Naive thymus-derived CD4-positive, alpha-beta T cell (primary cell): ENCODE results near the gene ID4. TPM values are rescaled to one million over a fixed set of nuclear protein-coding genes. Genes with fewer than 3 reads are reported as not detected.

ENCODE experiments used
- ATAC-seq: fragments of 150-1000 bp; cut with Tn5 transposase; 2 replicates; pipeline ENCODE4 v1.10.0; 2021; ENCODE audit warnings: mild to moderate bottlenecking, moderate library complexity
- CTCF ChIA-PET: fragments of 350-600 bp; sonication (Branson Sonifier 250); formaldehyde crosslinking; loops from one replicate; lab custom pipeline; 2021; ENCODE audit warnings: antibody characterized with exemption; lab: Charles Lee
- POLR2A ChIA-PET: fragments of 350-600 bp; sonication (Branson Sonifier 250); formaldehyde crosslinking; loops from one replicate; lab custom pipeline; 2021; ENCODE audit warnings: antibody characterized with exemption, inconsistent platforms; lab: Charles Lee
- DNase-seq, 9 donors: peaks; one replicate each; pipeline versions ENCODE4 v3.0.0 to v3.0.0-alpha.2; 2020 to 2022; ENCODE audit warnings: mixed read lengths in 1 of 9
- H3K27ac ChIP-seq: one replicate; pipeline ENCODE4 v1.7.0; 2013; ENCODE audit warnings: mild to moderate bottlenecking, low read depth, low read length, moderate library complexity
- H3K27me3 ChIP-seq, 2 donors: one replicate each; pipeline ENCODE4 v1.7.0; 2013; ENCODE audit warnings: low read length in 2 of 2, mild to moderate bottlenecking in 2 of 2, moderate library complexity in 2 of 2; ENCODE audit not compliant: control insufficient read depth in 2 of 2, insufficient read depth in 2 of 2
- H3K36me3 ChIP-seq, 3 experiments: 1 replicate in 2 of 3; 2 replicates in 1 of 3; pipeline ENCODE4 v1.7.0; 2013; ENCODE audit warnings: low read length in 3 of 3, mild to moderate bottlenecking in 3 of 3, moderate library complexity in 1 of 3; ENCODE audit not compliant: insufficient read depth in 3 of 3, control insufficient read depth in 2 of 3
- H3K4me1 ChIP-seq, 2 donors: one replicate each; pipeline ENCODE4 v1.7.0; 2013; ENCODE audit warnings: low read length in 2 of 2, mild to moderate bottlenecking in 2 of 2, moderate library complexity in 1 of 2; ENCODE audit not compliant: control insufficient read depth in 2 of 2, insufficient read depth in 2 of 2
- H3K4me3 ChIP-seq: 2 replicates; pipeline ENCODE4 v1.7.0; 2013; ENCODE audit warnings: mild to moderate bottlenecking, low read length
- H3K9me3 ChIP-seq, 3 experiments: 1 replicate in 2 of 3; 2 replicates in 1 of 3; pipeline ENCODE4 v1.7.0; 2013; ENCODE audit warnings: low read length in 3 of 3; ENCODE audit not compliant: control insufficient read depth in 2 of 3
- H3K27ac Mint-ChIP-seq, 9 donors: one replicate each; pipeline ENCODE4 v1.8.0; 2020 to 2022; ENCODE audit warnings: mixed read lengths in 9 of 9, mild to moderate bottlenecking in 8 of 9, moderate library complexity in 5 of 9, inconsistent platforms in 2 of 9
- H3K27me3 Mint-ChIP-seq, 5 donors: one replicate each; pipeline ENCODE4 v1.8.0; 2021 to 2022; ENCODE audit warnings: mixed read lengths in 5 of 5, mild to moderate bottlenecking in 1 of 5
- H3K36me3 Mint-ChIP-seq, 5 donors: one replicate each; pipeline ENCODE4 v1.8.0; 2020 to 2022; ENCODE audit warnings: mixed read lengths in 5 of 5, mild to moderate bottlenecking in 3 of 5, inconsistent platforms in 1 of 5
- H3K4me1 Mint-ChIP-seq, 7 donors: one replicate each; pipeline ENCODE4 v1.8.0; 2020 to 2022; ENCODE audit warnings: mixed read lengths in 7 of 7, mild to moderate bottlenecking in 3 of 7, inconsistent platforms in 1 of 7
- H3K4me3 Mint-ChIP-seq, 10 donors: one replicate each; pipeline ENCODE4 v1.8.0; 2020 to 2022; ENCODE audit warnings: mild to moderate bottlenecking in 10 of 10, mixed read lengths in 10 of 10, moderate library complexity in 6 of 10, inconsistent platforms in 2 of 10
- H3K9me3 Mint-ChIP-seq, 11 donors: one replicate each; pipeline ENCODE4 v1.8.0; 2020 to 2022; ENCODE audit warnings: mixed read lengths in 11 of 11, mild to moderate bottlenecking in 4 of 11, inconsistent platforms in 1 of 11, moderate library complexity in 1 of 11
- intact Hi-C, 2 donors: fragments of 100-400 bp; cut with micrococcal nuclease; formaldehyde crosslinking; loops; one replicate each; pipeline ENCODE4 v1.15.1; 2023
- polyA plus RNA-seq, 2 donors: library from polyadenylated mRNA; unstranded; fragments of 300-500 nt; fragmentation: Illumina TruSeq; gene quantifications; one replicate each; pipeline ENCODE4 v1.2.3, GENCODE V29; 2021
- total RNA-seq, 6 experiments: library from RNA in 5 of 6; stranded (reverse) in 5 of 6; gene quantifications; 1 replicate in 5 of 6; 2 replicates in 1 of 6; pipeline ENCODE4 v1.2.3 and lab custom pipeline; 2021 to 2026

ID4 gene
- total and polyA plus RNA-seq, 7 experiments from 2014 or later: not detected

DNA sequence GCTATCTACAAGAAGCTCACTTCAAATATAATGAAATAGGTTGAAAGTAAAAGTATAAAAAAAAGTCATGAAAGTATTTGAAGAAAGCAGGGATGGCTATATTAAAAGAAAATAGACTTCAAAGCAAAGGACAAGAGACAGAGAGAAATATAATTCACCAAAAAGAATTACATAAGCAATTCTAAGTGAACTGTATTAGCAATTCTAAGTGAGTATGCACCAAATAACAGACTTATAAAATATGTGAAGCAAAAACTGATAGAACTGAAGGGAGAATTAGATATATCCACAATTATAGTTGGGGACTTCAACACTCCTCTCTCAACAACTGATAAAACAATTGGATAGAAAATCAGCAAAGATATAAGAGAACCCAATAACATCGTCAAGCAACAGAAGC is 38.8 kb upstream of the ID4 start:
- Histone ChIP-seq H3K4me3 (no peak overlapping the region), H3K9me3 (no peaks in the 10 kb centered on the region), H3K36me3 (no peaks in the 10 kb centered on the region), H3K27me3 (no peaks in the 10 kb centered on the region), H3K27ac (no peak overlapping the region), H3K4me1 (no peaks in the 10 kb centered on the region)
- ChIA-PET POLR2A (no interaction called here), CTCF (no interaction called here)
- DNase-seq (no peak), ATAC-seq (no peak)
- Mint-ChIP-seq H3K27ac (no peak overlapping the region), H3K9me3 (peaks cover 0 to 28% (median 8%) of the 10 kb centered on the region in 11 donors), H3K4me1 (peaks cover 0 to 1% (median 0%) of the 10 kb centered on the region in 7 donors), H3K4me3 (no peak overlapping the region), H3K27me3 (peaks cover 1 to 30% (median 20%) of the 10 kb centered on the region in 5 donors), H3K36me3 (no peaks in the 10 kb centered on the region)
- intact Hi-C loops: no loop called here

DNA sequence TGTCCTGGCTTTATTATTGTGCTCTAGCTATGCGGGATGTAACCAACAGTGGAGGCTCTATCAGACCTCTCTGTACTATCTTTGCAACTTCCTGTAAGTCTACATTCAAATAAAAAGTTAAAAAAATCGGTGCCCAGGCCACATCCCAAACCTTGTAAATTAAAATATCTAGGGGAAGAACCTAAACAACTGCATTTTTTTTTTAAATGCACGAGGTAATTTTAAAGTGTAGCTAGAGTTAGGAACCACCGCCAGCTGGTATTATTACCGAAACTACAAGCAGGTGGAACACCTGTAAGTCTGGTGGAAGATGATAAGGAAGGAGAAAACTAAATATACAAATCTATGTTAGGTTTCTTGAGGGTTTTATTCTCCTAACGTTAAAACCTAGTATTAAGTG is 34.5 kb upstream of the ID4 start:
- Mint-ChIP-seq H3K36me3 (no peaks in the 10 kb centered on the region), H3K27me3 (peaks cover 22 to 56% (median 47%) of the 10 kb centered on the region in 5 donors), H3K4me3 (no peak overlapping the region), H3K4me1 (peaks cover 4 to 20% (median 17%) of the 10 kb centered on the region in 7 donors), H3K9me3 (peaks cover 0 to 9% (median 2%) of the 10 kb centered on the region in 11 donors), H3K27ac (no peak overlapping the region)
- Histone ChIP-seq H3K9me3 (no peaks in the 10 kb centered on the region), H3K36me3 (no peaks in the 10 kb centered on the region), H3K4me1 (no peaks in the 10 kb centered on the region), H3K27ac (no peak overlapping the region), H3K4me3 (no peak overlapping the region), H3K27me3 (no peaks in the 10 kb centered on the region)
- POLR2A ChIA-PET: no interaction called here
- intact Hi-C loops: no loop called here
- DNase-seq: no peak
- CTCF ChIA-PET: no interaction called here
- ATAC-seq: no peak

DNA sequence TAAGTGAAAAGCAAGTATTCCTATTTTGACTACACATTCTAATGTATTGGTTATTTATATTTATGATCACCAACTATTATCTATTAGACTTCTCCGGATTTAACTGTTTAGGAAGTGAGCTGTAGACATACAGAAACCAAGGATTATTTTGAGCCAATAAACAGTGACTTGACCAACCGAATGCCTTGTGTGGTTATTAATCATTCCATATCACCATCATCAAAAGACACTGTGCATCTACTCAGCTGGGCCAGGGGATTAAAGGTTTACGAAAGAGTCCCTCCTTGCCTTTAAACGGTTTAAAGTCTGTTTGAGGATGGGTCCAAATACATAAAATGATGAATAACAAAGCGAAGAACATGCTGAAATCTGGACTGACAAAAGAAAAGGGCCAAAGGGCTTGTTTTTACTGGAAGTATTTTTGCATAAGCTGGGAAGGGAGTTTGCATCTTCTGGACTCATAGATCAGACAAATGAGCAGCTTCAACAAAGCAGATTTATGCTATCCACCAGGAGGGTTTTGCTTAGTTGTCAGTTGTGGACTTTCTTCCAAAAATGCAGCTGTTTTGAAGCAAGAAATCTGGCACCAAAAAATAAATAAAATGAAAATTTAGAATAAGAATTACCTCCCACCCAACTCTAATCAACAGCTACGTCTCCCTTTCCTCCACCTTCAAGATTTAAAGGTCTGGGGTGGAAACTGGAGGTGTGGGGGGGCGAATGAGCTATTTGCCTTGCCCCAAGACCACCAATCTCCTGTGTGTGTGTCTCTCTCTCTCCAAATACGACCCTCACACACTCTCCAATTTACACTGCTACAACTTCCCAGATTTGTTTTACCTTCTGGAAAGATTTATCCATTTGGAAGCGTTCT is 33.6 kb upstream of the ID4 start:
- Mint-ChIP-seq H3K27me3 (peaks cover 22 to 53% (median 47%) of the 10 kb centered on the region in 5 donors), H3K9me3 (peaks cover 0 to 7% (median 3%) of the 10 kb centered on the region in 11 donors), H3K4me1 (peaks cover 4 to 20% (median 17%) of the 10 kb centered on the region in 7 donors), H3K4me3 (peak overlapping the region in 5 of 10 donors; percentile 47 to 77 (median 72)), H3K36me3 (no peaks in the 10 kb centered on the region), H3K27ac (no peak overlapping the region)
- Histone ChIP-seq H3K27ac (no peak overlapping the region), H3K9me3 (no peaks in the 10 kb centered on the region), H3K36me3 (no peaks in the 10 kb centered on the region), H3K4me1 (no peaks in the 10 kb centered on the region), H3K27me3 (no peaks in the 10 kb centered on the region), H3K4me3 (no peak overlapping the region)
- DNase-seq (no peak), ATAC-seq (no peak)
- ChIA-PET CTCF (no interaction called here), POLR2A (no interaction called here)
- intact Hi-C loops: no loop called here

DNA sequence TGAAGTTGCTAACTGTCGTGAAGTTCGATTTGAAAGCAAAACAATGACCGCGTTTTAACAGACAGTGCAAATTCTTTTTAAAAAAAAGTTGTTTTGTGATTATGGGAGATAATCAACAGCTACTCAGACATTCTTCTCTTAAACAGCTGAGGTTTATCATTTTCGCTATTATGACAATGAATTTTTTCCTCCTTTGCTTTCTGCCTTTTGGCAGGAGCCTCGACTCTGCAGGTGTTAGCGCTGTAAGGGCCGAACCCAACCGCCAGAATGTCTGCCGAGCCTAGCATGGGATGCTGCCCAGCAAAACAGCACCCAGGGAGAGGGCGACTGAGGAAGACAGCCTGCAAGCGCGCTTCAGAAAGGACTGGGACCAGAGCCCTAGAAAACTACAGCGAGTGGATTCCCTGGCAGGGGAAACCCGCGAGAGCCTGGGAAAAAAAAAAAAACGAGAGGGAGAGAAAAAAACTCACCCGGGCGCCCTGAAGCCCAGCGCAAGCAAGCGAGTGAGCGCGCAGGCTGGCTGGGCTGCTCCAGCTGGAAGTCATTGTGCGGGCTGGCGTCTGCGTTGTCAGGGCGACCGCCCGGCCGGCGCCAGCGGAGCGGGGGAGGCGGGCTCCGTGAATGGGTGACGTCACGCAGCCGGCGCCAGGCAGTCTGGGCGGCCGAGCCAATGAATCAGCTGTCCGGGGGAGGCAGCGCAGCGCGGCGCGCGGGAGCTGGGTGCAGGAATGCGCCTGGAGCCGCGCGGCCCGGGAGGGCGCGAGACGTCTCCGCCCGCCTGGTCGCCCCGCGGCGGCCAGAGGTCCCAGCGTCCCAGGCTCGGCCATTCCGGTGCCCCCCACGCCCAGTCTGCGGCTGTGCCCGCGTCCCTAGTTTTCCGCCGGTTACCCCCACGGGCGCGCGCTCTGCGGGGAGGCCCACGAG is 32.7 kb upstream of the ID4 start:
- Mint-ChIP-seq H3K4me1 (peaks cover 4 to 20% (median 17%) of the 10 kb centered on the region in 7 donors), H3K27ac (no peak overlapping the region), H3K9me3 (peaks cover 0 to 6% (median 2%) of the 10 kb centered on the region in 11 donors), H3K4me3 (peak overlapping the region; percentile 22 to 81 (median 70)), H3K27me3 (peaks cover 22 to 48% (median 44%) of the 10 kb centered on the region in 5 donors), H3K36me3 (no peaks in the 10 kb centered on the region)
- ATAC-seq (peak; percentile 66), DNase-seq (peak in 3 of 9 donors; percentile 2 to 68 (median 2))
- ChIA-PET POLR2A (no interaction called here), CTCF (no interaction called here)
- H3K4me1 ChIP-seq: no peaks in the 10 kb centered on the region
- H3K27ac ChIP-seq: no peak overlapping the region
- no peaks in the 10 kb centered on the region for H3K27me3 ChIP-seq
- H3K36me3 ChIP-seq: no peaks in the 10 kb centered on the region
- intact Hi-C loops: no loop called here
- H3K4me3 ChIP-seq: no peak overlapping the region
- H3K9me3 ChIP-seq: no peaks in the 10 kb centered on the region

DNA sequence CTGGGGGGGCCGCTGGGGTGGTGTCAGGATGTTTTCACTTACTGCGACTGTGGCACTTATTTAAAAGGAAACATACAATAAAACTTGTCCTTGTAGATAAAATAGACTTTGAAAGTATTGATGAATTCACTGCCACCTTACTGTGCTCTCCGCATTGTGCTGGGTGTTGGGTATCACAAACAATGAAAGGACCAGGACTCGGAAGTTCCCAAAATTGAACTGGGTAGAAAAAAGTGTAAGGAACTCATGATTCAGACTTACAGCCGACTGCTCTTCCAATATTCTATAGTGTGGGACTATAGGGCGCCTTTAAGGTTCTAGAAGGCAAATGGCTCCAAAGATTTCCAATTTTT is 32.1 kb upstream of the ID4 start:
- Histone ChIP-seq H3K9me3 (no peaks in the 10 kb centered on the region), H3K27ac (no peak overlapping the region), H3K36me3 (no peaks in the 10 kb centered on the region), H3K4me3 (no peak overlapping the region), H3K4me1 (no peaks in the 10 kb centered on the region), H3K27me3 (no peaks in the 10 kb centered on the region)
- Mint-ChIP-seq H3K4me1 (peaks cover 4 to 20% (median 17%) of the 10 kb centered on the region in 7 donors), H3K4me3 (peak overlapping the region; percentile 22 to 87 (median 62)), H3K27ac (no peak overlapping the region), H3K36me3 (no peaks in the 10 kb centered on the region), H3K27me3 (peaks cover 22 to 45% (median 44%) of the 10 kb centered on the region in 5 donors), H3K9me3 (peaks cover 0 to 6% (median 0%) of the 10 kb centered on the region in 11 donors)
- DNase-seq (no peak), ATAC-seq (no peak)
- ChIA-PET POLR2A (no interaction called here), CTCF (no interaction called here)
- intact Hi-C loops: no loop called here

DNA sequence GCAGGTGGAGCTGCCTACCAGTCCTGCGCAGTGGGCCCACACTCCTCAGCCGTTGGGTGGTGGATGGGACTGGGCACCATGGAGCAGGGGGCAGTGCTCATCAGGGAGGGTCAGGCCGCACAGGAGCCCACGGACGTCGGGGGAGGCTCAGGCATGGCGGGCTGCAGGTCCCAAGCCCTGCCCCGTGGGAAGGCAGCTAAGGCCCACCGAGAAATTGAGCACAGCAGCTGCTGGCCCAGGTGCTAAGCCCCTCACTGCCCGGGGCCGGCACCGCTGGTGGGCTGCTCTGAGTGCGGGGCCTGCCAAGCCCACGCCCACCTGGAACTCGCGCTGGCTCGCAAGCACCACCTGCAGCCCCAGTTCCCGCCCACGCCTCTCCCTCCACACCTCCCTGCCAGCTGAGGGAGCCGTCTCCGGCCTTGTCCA is 30.2 kb upstream of the ID4 start:
- H3K4me3 ChIP-seq: no peak overlapping the region

More for the DNA sequence above, 30.2 kb upstream of the ID4 start:
- no peak for ATAC-seq
- intact Hi-C loops: no loop called here
- H3K9me3 Mint-ChIP-seq: peaks cover 0 to 10% (median 1%) of the 10 kb centered on the region in 11 donors
- H3K4me3 Mint-ChIP-seq: no peak overlapping the region
- ChIA-PET POLR2A (no interaction called here), CTCF (no interaction called here)
- no peak overlapping the region for H3K27ac ChIP-seq
- H3K36me3 Mint-ChIP-seq: no peaks in the 10 kb centered on the region
- DNase-seq: no peak
- H3K27ac Mint-ChIP-seq: no peak overlapping the region
- no peaks in the 10 kb centered on the region for H3K27me3 ChIP-seq
- peaks cover 4 to 20% (median 17%) of the 10 kb centered on the region in 7 donors for H3K4me1 Mint-ChIP-seq
- H3K4me1 ChIP-seq: no peaks in the 10 kb centered on the region
- H3K9me3 ChIP-seq: no peaks in the 10 kb centered on the region
- H3K36me3 ChIP-seq: no peaks in the 10 kb centered on the region
- H3K27me3 Mint-ChIP-seq: peaks cover 22 to 47% (median 44%) of the 10 kb centered on the region in 5 donors
